WTC11 (cell line): ENCODE results near the gene HCRTR1. TPM values are rescaled to one million over a fixed set of nuclear protein-coding genes. Genes with fewer than 3 reads are reported as not detected.

Source experiments
- ATAC-seq: fragments of 200-7000 bp; cut with Tn5 transposase; 2 replicates; pipeline ENCODE4 v1.10.0; 2021; ENCODE audit warnings: mild to moderate bottlenecking, moderate library complexity
- CTCF ChIA-PET: fragments of 300-600 bp; sonication (Branson Sonifier 250); formaldehyde crosslinking; loops from one replicate; lab custom pipeline; 2021; ENCODE audit warnings: antibody characterized with exemption; lab: Charles Lee
- POLR2A ChIA-PET: fragments of 350-600 bp; sonication (Branson Sonifier 250); formaldehyde crosslinking; loops from one replicate; lab custom pipeline; 2021; ENCODE audit warnings: antibody characterized with exemption; lab: Charles Lee
- DNase-seq: peaks from one replicate; pipeline ENCODE4 v3.0.0; 2021; ENCODE audit warnings: low spot score
- H3K27ac Mint-ChIP-seq: 2 replicates; pipeline ENCODE4 v1.8.0; 2021; ENCODE audit warnings: mixed read lengths
- H3K27me3 Mint-ChIP-seq: 2 replicates; pipeline ENCODE4 v1.8.0; 2021; ENCODE audit warnings: low read depth, mild to moderate bottlenecking, moderate library complexity, mixed read lengths
- H3K36me3 Mint-ChIP-seq: 2 replicates; pipeline ENCODE4 v1.8.0; 2021; ENCODE audit warnings: mixed read lengths
- H3K4me1 Mint-ChIP-seq: 2 replicates; pipeline ENCODE4 v1.8.0; 2022; ENCODE audit warnings: mixed read lengths
- H3K4me3 Mint-ChIP-seq: 2 replicates; pipeline ENCODE4 v1.8.0; 2021; ENCODE audit warnings: mild to moderate bottlenecking, moderate library complexity, mixed read lengths
- H3K9me3 Mint-ChIP-seq: 2 replicates; pipeline ENCODE4 v1.8.0; 2021; ENCODE audit warnings: mixed read lengths
- CREB1 ChIP-seq: sonication (generic); formaldehyde crosslinking; IDR thresholded peaks from 2 replicates; pipeline ENCODE4 v1.8.0; 2023; ENCODE audit warnings: mild to moderate bottlenecking, missing genetic modification reagents
- CREM ChIP-seq: sonication (generic); formaldehyde crosslinking; IDR thresholded peaks from 2 replicates; pipeline ENCODE4 v1.8.1; 2022; ENCODE audit warnings: mild to moderate bottlenecking, missing genetic modification reagents, moderate library complexity
- E2F1 ChIP-seq: sonication (generic); formaldehyde crosslinking; IDR thresholded peaks from 2 replicates; pipeline ENCODE4 v1.8.0; 2022; ENCODE audit warnings: mild to moderate bottlenecking, missing genetic modification reagents
- NR1H2 ChIP-seq: sonication (generic); formaldehyde crosslinking; IDR thresholded peaks from 2 replicates; pipeline ENCODE4 v1.9.0; 2021; ENCODE audit warnings: mild to moderate bottlenecking, moderate library complexity, missing genetic modification reagents
- NR3C1 ChIP-seq: sonication (generic); formaldehyde crosslinking; conservative IDR thresholded peaks from 2 replicates; pipeline ENCODE4 v1.8.1; 2023; ENCODE audit warnings: low read depth, mild to moderate bottlenecking, missing genetic modification reagents
- SP1 ChIP-seq: sonication (generic); formaldehyde crosslinking; conservative IDR thresholded peaks from 2 replicates; pipeline ENCODE4 v1.8.1; 2022; ENCODE audit warnings: missing genetic modification reagents
- ZBTB21 ChIP-seq: sonication (generic); formaldehyde crosslinking; IDR thresholded peaks from 2 replicates; pipeline ENCODE4 v1.8.1; 2023; ENCODE audit warnings: mild to moderate bottlenecking, missing genetic modification reagents, borderline replicate concordance
- ZNF281 ChIP-seq: sonication (generic); formaldehyde crosslinking; IDR thresholded peaks from 2 replicates; pipeline ENCODE4 v1.8.0; 2023; ENCODE audit warnings: mild to moderate bottlenecking, missing genetic modification reagents
- ZNF416 ChIP-seq: fragments of 250-450 bp; sonication (Bioruptor Pico); IDR thresholded peaks from 2 replicates; pipeline ENCODE4 v1.9.0; 2021; ENCODE audit warnings: mild to moderate bottlenecking, inconsistent platforms
- ZNF423 ChIP-seq: fragments of 250-450 bp; sonication (Bioruptor Pico); IDR thresholded peaks from 2 replicates; pipeline ENCODE4 v2.1.2; 2022; ENCODE audit warnings: mild to moderate bottlenecking, moderate library complexity
- ZSCAN18 ChIP-seq: fragments of 250-450 bp; sonication (Bioruptor Pico); IDR thresholded peaks from 2 replicates; pipeline ENCODE4 v2.1.2; 2022; ENCODE audit warnings: mild to moderate bottlenecking, moderate library complexity
- total RNA-seq: library from RNA; stranded (reverse); gene quantifications from 3 replicates; pipeline ENCODE4 v1.2.3, GENCODE V29; 2021
- TF ChIP-seq, protein P1 (sequence below): sonication (generic); formaldehyde crosslinking; IDR thresholded peaks from 2 replicates; pipeline ENCODE4 v1.8.1; 2022; ENCODE audit warnings: missing genetic modification reagents, borderline replicate concordance

Gene HCRTR1
- total RNA-seq, 1 experiment from 2014 or later, result 0.13 TPM

DNA sequence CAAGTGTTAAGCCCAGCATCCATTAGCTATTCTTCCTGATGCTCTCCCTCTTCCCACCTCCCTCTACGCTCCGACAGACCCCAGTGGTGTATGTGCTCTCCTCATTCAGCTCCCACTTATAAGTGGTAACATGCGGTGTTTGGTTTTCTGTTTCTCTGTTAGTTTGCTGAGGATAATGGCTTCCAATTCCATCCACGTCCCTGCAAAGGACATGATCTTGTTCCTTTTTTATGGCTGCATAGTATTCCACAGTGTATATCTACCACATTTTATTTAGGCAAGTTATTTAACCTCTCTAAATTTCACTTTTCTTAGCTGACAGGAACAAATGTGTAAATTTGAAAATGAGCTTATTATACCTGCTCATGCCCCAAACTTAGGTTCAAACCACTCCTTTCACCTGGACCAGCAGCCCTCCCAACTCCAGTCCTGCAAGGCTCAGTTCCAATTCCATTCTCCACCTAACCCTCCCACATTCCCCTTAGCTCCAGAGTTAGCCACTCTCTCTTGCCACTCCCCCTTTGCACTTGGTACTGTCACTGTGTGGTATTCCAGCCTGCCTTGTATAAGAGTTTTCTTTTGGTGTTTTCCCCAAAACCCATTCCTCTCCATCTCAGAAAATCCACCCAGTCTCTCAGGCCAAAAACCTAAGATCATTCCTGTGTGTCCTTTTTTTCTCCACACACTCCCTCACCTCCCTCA, 28.9 kb downstream of the HCRTR1 start (continued):
- TF ChIP-seq ZNF281 (CRISPR knock-in tag), result no peak
- no peak for TF ChIP-seq NR1H2 (CRISPR knock-in tag)
- TF ChIP-seq NR3C1 (CRISPR knock-in tag), result no peak
- TF ChIP-seq ZSCAN18 (CRISPR knock-in tag), result no peak
- TF ChIP-seq ZNF423 (CRISPR knock-in tag), result no peak

DNA sequence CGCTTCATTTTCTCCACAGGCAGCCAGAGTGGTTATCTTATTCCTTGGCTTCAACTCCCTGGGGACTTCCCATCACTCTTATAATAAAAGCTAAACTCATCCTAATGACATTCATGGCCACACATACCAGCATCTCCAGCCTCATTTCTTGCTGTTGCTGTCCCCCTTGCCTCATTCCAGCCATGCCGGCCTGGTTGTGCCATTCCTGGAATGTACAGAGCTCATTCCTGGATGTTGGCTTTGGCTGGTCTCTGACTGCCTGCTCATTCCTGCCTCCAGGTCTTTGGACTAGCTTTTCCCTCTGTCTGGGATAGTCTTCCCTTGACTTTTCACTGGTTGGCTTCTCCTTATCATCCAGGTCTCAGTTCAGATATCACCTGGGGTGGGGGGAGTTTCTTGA, 29.6 kb downstream of the HCRTR1 start:
- Mint-ChIP-seq H3K36me3 (no peaks in the 10 kb centered on the region), H3K4me3 (peak overlapping the region; percentile 94), H3K27me3 (no peaks in the 10 kb centered on the region; the same call in 1 of the 2 replicates), H3K27ac (no peak overlapping the region), H3K4me1 (peaks cover 19% of the 10 kb centered on the region), H3K9me3 (no peaks in the 10 kb centered on the region; the same call in 1 of the 2 replicates)
- CTCF ChIA-PET, result no interaction called here
- DNase-seq (no peak), ATAC-seq (no peak)
- TF ChIP-seq CREB1 (CRISPR knock-in tag), result no peak
- no peak for TF ChIP-seq CREM (CRISPR knock-in tag)
- TF ChIP-seq, protein P1, sequence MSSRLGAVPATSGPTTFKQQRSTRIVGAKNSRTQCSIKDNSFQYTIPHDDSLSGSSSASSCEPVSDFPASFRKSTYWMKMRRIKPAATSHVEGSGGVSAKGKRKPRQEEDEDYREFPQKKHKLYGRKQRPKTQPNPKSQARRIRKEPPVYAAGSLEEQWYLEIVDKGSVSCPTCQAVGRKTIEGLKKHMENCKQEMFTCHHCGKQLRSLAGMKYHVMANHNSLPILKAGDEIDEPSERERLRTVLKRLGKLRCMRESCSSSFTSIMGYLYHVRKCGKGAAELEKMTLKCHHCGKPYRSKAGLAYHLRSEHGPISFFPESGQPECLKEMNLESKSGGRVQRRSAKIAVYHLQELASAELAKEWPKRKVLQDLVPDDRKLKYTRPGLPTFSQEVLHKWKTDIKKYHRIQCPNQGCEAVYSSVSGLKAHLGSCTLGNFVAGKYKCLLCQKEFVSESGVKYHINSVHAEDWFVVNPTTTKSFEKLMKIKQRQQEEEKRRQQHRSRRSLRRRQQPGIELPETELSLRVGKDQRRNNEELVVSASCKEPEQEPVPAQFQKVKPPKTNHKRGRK, result no peak
- POLR2A ChIA-PET, result no interaction called here

DNA sequence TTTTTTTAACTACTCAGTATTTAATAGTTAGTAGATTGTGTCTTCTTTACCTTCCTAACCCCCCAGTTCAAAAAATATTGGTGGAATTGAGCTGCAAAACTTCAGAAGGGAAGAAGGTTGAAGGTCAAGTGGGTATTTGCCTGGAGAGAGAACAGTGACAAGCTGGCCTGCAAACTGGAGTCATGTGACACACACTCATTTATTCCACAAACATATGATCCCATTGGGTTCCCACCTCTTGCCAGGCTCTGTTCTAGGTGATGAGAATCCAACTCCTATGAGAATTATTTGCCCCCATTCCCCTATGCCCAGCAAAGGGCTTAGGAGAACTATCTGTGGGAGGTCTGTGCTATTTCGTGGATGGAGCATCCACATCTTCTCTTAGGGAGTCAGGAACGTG, 30.7 kb downstream of the HCRTR1 start:
- POLR2A ChIA-PET, result no interaction called here
- TF ChIP-seq E2F1 (CRISPR knock-in tag), result no peak
- no peak for TF ChIP-seq ZBTB21 (CRISPR knock-in tag)
- no peak for TF ChIP-seq SP1
- no peak for TF ChIP-seq ZNF416 (CRISPR knock-in tag)
- no peak overlapping the region for H3K27ac Mint-ChIP-seq
- CTCF ChIA-PET, result interaction anchor here (1.2 kb wide), 1 partner anchor 16 kb away, joined by 5 read pairs; no protein-coding TSS in a partner anchor
- H3K9me3 Mint-ChIP-seq, result no peaks in the 10 kb centered on the region; the same call in 1 of the 2 replicates
- DNase-seq (no peak), ATAC-seq (no peak)
- no peaks in the 10 kb centered on the region; the same call in 1 of the 2 replicates for H3K27me3 Mint-ChIP-seq
- no peak overlapping the region for H3K4me3 Mint-ChIP-seq
- H3K4me1 Mint-ChIP-seq, result peaks cover 13% of the 10 kb centered on the region
- no peaks in the 10 kb centered on the region for H3K36me3 Mint-ChIP-seq
